HL-60 (cell line): Measurements from ENCODE around the gene PANX3.

Source experiments
- CTCF ChIP-seq: IDR thresholded peaks from one replicate; pipeline ENCODE4 v1.5.1; 2011; ENCODE audit warnings: low read length, control low read depth, inconsistent platforms; ENCODE audit not compliant: insufficient read depth
- GABPA ChIP-seq: IDR thresholded peaks from 2 replicates; pipeline ENCODE4 v1.6.1; 2012; ENCODE audit warnings: low read depth
- POLR2AphosphoS5 ChIP-seq: IDR thresholded peaks from 2 replicates; pipeline ENCODE4 v1.6.1; 2012; ENCODE audit warnings: low read depth
- REST ChIP-seq: IDR thresholded peaks from 2 replicates; pipeline ENCODE4 v1.6.1; 2012; ENCODE audit warnings: low read depth; ENCODE audit not compliant: insufficient replicate concordance

- TF ChIP-seq CTCF (no peak), POLR2AphosphoS5 (no peak), GABPA (no peak), REST (no peak)
Observed at GRCh38 chr11:124640666-124641065, 29.4 kb downstream of the PANX3 start.
